Measurements from ENCODE around the gene HBA1. TPM values are rescaled to one million over a fixed set of nuclear protein-coding genes. Genes with fewer than 3 reads are reported as not detected.

Gene HBA1
- total and polyA plus RNA-seq, 2 of the 4 experiments (the other 2 are of a cell fraction) = 0.21 TPM; not detected in 1

DNA sequence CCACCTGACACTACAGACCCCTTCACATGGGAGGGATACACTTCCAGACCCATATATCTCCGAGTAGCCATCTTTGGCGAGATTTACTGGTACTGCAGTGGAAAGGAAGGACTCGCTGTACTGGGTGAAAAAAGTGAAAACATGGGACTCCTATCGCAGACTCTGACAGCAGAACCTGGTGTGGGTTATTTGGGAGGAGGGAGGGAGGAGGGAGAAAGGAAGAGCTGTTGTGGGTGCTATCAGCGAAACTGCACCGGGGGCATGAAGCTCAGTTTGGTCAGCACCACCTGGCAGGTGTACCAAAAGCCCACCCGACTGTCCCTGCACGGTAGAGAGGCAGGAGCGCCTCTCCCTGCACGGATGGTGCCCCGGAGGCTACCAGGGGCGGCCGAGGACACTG, 8.7 kb downstream of the HBA1 start:
- no peak for ATAC-seq (ENCODE audit: low read depth)
- H2BK15ac ChIP-seq (ENCODE audit: low read depth, low read length) = no peak overlapping the region
- no peak overlapping the region for H4K91ac ChIP-seq (ENCODE audit: insufficient read depth, low read depth, low read length)
- POLR2A ChIA-PET (ENCODE audit: unreplicated experiment) = no interaction called here
- H2AFZ ChIP-seq (replicated peaks; ENCODE audit: low read length, poor library complexity) = peak overlapping the region; percentile 32
- WGBS, 2 experiments (ENCODE audit: extremely low coverage in 2 of 2, insufficient read length in 1 of 2) = 90% methylated on average over 2 of the region's 13 CpGs; no CpG with 5 or more reads in 1 of the 2 experiments
- intact Hi-C loops (cut with micrococcal nuclease) = no loop called here
- dilution Hi-C loops (cut with HindIII; ENCODE audit: low sequenced_read_pairs, unreplicated experiment) = no loop called here
- H3K27ac ChIP-seq (ENCODE audit: insufficient read depth, low read length) = no peak overlapping the region
- no peak overlapping the region for H2BK5ac ChIP-seq (ENCODE audit: low read depth, low read length, poor library complexity, severe bottlenecking)
- no TSS peak for BruUV-seq (replicated peaks)
- peaks cover 37% of the 10 kb centered on the region for H3K36me3 ChIP-seq (ENCODE audit: control insufficient read depth, insufficient read depth, low read length)
- no peak overlapping the region for H3K9ac ChIP-seq (ENCODE audit: low read depth, low read length)
- no peak overlapping the region for H2BK120ac ChIP-seq (ENCODE audit: low read depth, low read length)
- no peak for DNase-seq
- H3K9me1 ChIP-seq (ENCODE audit: insufficient read depth, low read length) = no peaks in the 10 kb centered on the region
- in situ Hi-C loops (cut with MboI; ENCODE audit: low sequenced_read_pairs) = no loop called here
- no peak overlapping the region for H3K23ac ChIP-seq (ENCODE audit: low read depth, low read length)
- H3K79me1 ChIP-seq (ENCODE audit: low read depth in 1 of 2, low read length in 2 of 2) = 0 out of 4 replicates have a peak, but pooled peaks cover 0 to 11% of the 10 kb centered on the region in 2 experiments
- H3K18ac ChIP-seq (ENCODE audit: low read depth, low read length) = no peak overlapping the region
- H2AK5ac ChIP-seq (ENCODE audit: low read depth, low read length) = no peak overlapping the region
- H3K4ac ChIP-seq (ENCODE audit: low read depth, low read length) = no peak overlapping the region
- no peaks in the 10 kb centered on the region for H3K9me3 ChIP-seq (ENCODE audit: control insufficient read depth, insufficient read depth, low read length)
- H3K14ac ChIP-seq (replicated peaks; ENCODE audit: low read depth, low read length) = no peak overlapping the region
- H4K5ac ChIP-seq (ENCODE audit: low read depth, low read length) = no peak overlapping the region
- H2AK9ac ChIP-seq (replicated peaks; ENCODE audit: low read depth, low read length, poor library complexity) = no peak overlapping the region
- H3K4me3 ChIP-seq (ENCODE audit: insufficient read depth, low read depth, low read length) = no peak overlapping the region
- peaks cover 26% of the 10 kb centered on the region for H4K20me1 ChIP-seq (ENCODE audit: insufficient read depth, low read length)
- H3K4me1 ChIP-seq (ENCODE audit: control insufficient read depth, insufficient read depth, low read length) = peaks cover 5% of the 10 kb centered on the region; the same call in 1 of the 2 replicates
- no peaks in the 10 kb centered on the region for H3K27me3 ChIP-seq (ENCODE audit: control insufficient read depth, insufficient read depth, low read length)
- TF ChIP-seq BHLHE40 (IDR thresholded peaks at IDR 0.05; ENCODE audit: low read depth, low read length) (no peak), CHD1 (IDR thresholded peaks at IDR 0.05; ENCODE audit: low read depth, low read length) (no peak), SMC3 (IDR thresholded peaks at IDR 0.05; ENCODE audit: low read depth, low read length) (no peak), POLR2A (IDR thresholded peaks at IDR 0.05; ENCODE audit: low read depth, low read length) (no peak), FOS (IDR thresholded peaks at IDR 0.05; ENCODE audit: low read depth, low read length) (no peak), MAZ (IDR thresholded peaks at IDR 0.05; ENCODE audit: borderline replicate concordance, low read depth, low read length) (no peak), RAD21 (IDR thresholded peaks at IDR 0.05; ENCODE audit: low read length) (no peak), CEBPB (IDR thresholded peaks at IDR 0.05; ENCODE audit: low read depth, low read length) (no peak), RCOR1 (IDR thresholded peaks at IDR 0.05; ENCODE audit: insufficient replicate concordance, low read length) (no peak), MAFK (IDR thresholded peaks at IDR 0.05; ENCODE audit: low read depth, low read length) (no peak), RFX5 (IDR thresholded peaks at IDR 0.05; ENCODE audit: low read depth, low read length) (no peak)
- TF ChIP-seq, protein P1, sequence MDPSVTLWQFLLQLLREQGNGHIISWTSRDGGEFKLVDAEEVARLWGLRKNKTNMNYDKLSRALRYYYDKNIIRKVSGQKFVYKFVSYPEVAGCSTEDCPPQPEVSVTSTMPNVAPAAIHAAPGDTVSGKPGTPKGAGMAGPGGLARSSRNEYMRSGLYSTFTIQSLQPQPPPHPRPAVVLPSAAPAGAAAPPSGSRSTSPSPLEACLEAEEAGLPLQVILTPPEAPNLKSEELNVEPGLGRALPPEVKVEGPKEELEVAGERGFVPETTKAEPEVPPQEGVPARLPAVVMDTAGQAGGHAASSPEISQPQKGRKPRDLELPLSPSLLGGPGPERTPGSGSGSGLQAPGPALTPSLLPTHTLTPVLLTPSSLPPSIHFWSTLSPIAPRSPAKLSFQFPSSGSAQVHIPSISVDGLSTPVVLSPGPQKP (IDR thresholded peaks at IDR 0.05; ENCODE audit: borderline replicate concordance, low read depth, low read length) = no peak
- TF ChIP-seq, protein P2, sequence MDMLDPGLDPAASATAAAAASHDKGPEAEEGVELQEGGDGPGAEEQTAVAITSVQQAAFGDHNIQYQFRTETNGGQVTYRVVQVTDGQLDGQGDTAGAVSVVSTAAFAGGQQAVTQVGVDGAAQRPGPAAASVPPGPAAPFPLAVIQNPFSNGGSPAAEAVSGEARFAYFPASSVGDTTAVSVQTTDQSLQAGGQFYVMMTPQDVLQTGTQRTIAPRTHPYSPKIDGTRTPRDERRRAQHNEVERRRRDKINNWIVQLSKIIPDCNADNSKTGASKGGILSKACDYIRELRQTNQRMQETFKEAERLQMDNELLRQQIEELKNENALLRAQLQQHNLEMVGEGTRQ (IDR thresholded peaks at IDR 0.05; ENCODE audit: low read depth, low read length) = no peak
- H2BK20ac ChIP-seq (ENCODE audit: low read depth, low read length) = no peak overlapping the region
- no peak overlapping the region for H4K8ac ChIP-seq (ENCODE audit: low read depth in 2 of 2, low read length in 2 of 2)
- no peak overlapping the region for H3K56ac ChIP-seq (ENCODE audit: extremely low read depth, insufficient read depth, low read length)
- CTCF ChIA-PET = no interaction called here
- H3K4me2 ChIP-seq (ENCODE audit: low read depth, low read length) = no peak overlapping the region
